DND-41 (cell line): ENCODE data around the gene TPCN1.

Experiments used
- CTCF ChIP-seq: IDR thresholded peaks from 2 replicates; pipeline ENCODE4 v1.5.1; 2012; ENCODE audit warnings: borderline replicate concordance, low read length, moderate library complexity, mild to moderate bottlenecking; ENCODE audit not compliant: poor library complexity, severe bottlenecking; ENCODE audit errors: extremely low read depth
- EZH2 ChIP-seq: IDR thresholded peaks from 3 replicates; pipeline ENCODE4 v1.6.1; 2012; ENCODE audit warnings: borderline replicate concordance, low read depth, mild to moderate bottlenecking, moderate library complexity, low read length, inconsistent platforms; ENCODE audit not compliant: severe bottlenecking

- TF ChIP-seq CTCF (no peak), EZH2 (no peak)
These were observed 16.5 kb upstream of the TPCN1 start for GRCh38 chr12:113204804-113205203.
